NCI-H2029 (cell line): ENCODE results near the gene YPEL2.
"Not testable (repeated sequence)": the region's sequence is repeated elsewhere in the genome, so short reads cannot be mapped to it uniquely, and the experiment has no call there.

Experiments
- DNase-seq: peaks from one replicate; lab custom pipeline; 2025; lab: John Stamatoyannopoulos, UW

Gene YPEL2

DNA sequence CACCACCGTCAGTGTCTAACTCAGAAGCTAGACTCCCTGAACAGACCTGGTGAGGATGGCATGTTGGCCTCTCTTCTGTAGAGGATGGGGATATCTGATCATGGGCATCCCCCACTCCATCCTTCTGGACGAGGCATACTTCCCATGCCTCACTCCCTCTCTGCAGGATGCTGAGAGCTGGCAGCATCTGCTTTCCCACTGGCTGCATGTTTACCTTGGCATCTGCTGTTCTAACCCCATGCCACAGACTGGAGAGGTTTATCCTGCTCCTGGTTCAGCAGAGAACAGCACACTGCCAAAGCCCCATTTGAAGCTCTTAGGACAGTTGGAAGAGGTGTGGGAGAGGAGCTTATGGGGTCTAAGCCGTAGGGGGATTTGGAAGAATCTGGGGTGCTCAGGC, 46.0 kb downstream of the YPEL2 start:
- DNase-seq: peak; percentile 76

GRCh38 chr17:59378675-59379074, 47.2 kb downstream of the YPEL2 start:
- DNase-seq: no peak

GRCh38 chr17:59380474-59380873, 49.0 kb downstream of the YPEL2 start:
- DNase-seq: no peak

- DNase-seq: peak; percentile 91
These were observed 50.5 kb downstream of the YPEL2 start for GRCh38 chr17:59381716-59382570.

GRCh38 chr17:59383893-59384292, 52.4 kb downstream of the YPEL2 start:
- no peak for DNase-seq

- no peak for DNase-seq
These were observed 56.1 kb downstream of the YPEL2 start for GRCh38 chr17:59387351-59388068.

DNA sequence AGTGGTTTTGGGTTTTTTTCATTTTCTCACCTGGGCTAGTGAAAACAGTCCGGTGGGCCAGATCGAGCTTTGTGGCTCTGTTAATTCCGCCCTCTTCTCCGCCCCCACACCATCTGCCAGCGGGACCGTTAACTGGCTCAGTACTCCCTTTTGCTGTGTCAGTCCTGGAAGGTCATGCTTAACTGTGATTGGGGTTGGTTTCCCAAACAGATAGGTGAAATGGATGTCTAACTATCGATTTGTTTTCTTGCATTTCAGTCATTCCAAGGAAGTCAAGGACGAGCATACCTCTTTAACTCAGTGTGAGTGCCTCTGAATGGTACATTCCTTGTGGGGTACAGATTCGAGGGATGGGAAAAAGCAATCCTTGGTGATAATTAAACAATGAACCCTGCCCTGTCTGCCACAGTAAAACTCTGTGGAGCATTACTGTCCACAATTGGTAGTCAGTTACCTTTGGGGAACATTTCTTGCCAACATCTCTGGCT, 56.7 kb downstream of the YPEL2 start:
- no peak for DNase-seq

- no peak for DNase-seq
These were observed 57.6 kb downstream of the YPEL2 start for GRCh38 chr17:59389066-59389465.

DNA sequence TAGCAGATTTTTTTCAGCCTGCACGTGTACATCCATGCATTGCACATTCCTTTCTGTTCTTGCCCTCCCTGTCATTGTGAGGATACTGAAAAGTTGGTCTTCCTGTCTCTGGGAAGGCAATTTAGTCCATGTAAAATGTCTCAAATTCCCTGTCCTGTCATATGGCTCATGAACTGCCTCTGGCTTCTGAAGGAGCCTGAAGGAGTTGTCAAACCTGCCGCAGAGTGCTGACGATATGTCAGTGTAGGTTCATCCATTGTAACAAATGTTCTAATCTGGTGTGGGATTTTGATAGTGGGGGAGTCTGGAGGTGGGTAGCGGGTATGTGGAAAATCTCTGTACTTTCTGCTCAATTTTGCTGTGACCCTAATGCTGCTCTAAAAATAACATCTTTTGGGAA, 59.6 kb downstream of the YPEL2 start:
- no peak for DNase-seq

DNA sequence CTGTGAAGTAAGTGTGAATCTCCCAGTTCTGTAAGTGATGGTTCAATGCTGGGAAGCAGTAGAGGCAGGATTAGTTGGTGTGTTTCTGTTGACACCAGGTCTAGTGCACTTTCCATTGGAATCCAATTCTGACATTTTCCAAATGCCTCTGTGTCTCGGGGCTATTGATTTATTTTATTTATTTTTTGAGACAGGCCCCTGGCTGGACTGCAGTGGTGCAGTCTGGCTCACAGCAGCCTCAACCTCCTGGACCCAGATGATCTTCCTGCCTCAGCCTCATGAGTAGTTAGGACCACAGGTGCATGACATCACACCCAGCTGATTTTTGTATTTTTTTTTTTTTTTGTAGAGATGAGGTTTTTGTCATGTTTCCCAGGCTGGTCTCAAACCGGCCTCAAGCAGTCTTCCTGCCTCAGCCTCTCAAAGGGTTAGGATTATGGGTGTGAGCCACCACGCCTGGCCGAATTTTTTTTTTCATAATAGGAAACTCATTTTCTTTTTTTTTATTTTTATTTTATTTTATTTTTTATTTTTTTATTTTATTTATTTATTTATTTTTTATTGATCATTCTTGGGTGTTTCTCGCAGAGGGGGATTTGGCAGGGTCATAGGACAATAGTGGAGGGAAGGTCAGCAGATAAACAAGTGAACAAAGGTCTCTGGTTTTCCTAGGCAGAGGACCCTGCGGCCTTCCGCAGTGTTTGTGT, 61.7 kb downstream of the YPEL2 start:
- DNase-seq: no peak

- DNase-seq: not testable (repeated sequence)
These were observed 62.4 kb downstream of the YPEL2 start for GRCh38 chr17:59393742-59394410.

DNA sequence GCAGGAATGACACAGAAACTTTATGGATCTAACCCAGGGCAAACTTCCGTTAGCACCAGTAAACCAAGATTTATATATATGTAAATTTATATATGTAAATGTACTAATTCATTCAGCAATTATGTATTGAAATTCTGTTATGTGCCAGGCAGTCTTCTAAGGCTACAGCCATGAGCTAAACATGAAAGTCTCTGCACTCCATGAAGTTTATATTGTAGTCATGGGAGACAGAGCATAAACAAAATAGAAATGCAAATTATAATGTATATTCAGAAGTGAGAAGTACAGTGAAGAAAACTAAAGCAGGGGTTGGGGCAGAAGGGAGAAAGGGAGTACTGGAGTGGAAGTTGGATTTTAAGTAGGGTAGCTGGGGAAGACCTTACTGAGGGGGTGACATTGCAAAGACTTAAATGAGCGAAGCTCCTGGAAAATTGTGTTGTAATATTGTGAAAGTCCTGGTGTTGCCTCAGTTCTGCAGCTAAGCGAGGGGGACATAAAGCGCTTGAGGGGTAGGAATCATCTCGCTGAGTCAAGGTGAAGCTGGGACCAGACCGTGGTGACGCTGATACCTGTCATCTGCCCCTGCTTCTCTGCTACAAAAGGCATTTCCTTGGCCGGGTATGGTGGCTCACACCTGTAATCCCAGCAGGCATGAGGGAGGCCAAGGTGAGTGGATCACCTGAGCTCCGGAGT, 64.8 kb downstream of the YPEL2 start:
- DNase-seq: no peak

DNA sequence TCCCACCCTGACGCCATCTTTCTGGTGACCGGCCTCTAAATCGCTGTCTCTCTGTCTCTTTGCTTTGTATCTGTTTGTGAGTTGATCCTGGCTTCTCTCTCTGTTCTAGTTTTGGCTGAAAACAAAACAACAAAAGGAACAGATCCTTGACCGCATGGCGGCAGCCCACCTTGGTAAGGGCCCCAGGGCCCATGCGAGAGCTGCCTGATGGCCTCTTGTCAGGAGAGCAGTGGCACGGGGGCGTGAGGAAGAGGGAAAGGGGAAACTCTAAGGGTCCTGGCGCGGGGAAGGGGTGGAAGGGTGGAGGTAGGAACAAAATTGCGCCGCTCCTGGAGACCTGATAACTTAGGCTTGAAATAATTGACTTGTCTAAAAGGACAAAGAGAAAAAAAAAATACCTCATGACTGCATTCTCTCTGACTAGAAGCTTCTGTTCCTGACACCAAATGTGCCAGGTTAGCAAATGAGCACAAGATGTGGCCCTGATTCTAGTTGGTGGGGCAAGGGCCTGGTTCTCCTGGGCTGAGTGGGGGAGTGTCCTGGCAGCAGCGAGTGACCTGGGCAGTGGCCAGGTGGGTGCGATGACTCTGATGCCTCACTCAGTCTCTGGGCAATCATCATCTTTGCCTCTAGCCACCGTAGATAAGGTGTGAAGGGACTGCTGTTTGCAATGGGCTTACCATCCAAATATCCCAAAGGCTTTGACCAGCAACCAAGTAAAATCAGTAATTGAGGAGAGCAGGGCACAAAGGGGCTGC, 66.0 kb downstream of the YPEL2 start:
- DNase-seq: no peak

DNA sequence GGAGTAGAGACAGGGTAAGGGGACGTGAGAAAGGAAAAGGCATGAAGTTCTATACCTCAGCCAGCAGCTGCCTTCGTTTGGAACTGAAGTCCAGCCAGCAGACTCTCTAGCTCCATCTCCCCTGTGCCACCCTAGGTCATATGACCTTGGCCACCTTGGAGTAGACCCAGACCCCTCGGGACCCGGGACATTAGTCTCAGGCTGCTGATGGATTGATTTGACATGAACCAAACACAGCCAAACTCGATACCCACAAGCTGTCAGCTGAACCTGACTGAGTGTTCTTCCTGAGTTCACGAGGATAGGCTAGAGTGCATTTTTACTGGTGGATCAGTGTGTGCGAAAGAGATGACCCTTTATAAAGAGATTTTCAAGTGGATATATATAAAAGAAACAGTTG, 68.5 kb downstream of the YPEL2 start:
- no peak for DNase-seq

- DNase-seq: no peak
These were observed 69.4 kb downstream of the YPEL2 start for GRCh38 chr17:59400858-59401257.

- DNase-seq: no peak
These were observed 69.8 kb downstream of the YPEL2 start for GRCh38 chr17:59401274-59401673.

GRCh38 chr17:59401725-59402124, 70.3 kb downstream of the YPEL2 start:
- DNase-seq: no peak

DNA sequence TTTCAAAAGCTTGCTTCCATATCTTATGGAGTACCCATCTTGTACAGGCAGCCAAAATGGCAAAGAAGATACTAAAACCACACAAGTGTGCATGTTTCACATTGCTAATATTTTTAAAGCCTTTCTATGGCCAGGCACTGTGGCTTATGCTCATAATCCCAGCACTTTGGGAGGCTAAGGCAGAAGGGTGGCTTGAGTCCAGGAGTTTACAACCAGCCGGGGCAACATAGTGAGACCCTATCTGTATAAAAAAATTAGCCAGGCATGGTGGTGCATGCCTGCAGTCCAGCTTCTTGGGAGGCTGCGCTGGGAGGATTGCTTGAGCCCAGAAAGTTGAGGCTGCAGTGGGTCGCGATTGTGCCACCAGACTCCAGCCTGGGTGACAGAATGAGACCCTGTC, 71.3 kb downstream of the YPEL2 start:
- DNase-seq: no peak

DNA sequence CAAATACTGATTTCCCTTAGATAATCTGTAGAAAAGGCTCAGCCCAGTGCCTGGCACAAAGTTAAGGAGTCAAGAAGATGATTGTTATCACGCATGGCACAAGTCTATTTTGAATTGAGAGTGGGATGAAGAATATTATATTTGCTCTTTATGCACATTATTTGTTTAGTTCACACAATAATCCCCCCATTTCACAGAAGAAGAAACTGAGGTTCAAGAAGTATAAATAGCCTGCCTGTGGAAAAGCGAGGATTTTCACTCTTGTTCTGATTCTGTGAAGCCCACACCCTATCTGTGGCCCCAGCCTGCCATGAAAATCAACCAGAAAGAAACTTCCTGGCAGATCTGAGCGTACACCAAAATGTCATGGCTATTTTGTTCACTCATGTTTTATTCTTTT, 73.0 kb downstream of the YPEL2 start:
- DNase-seq: no peak

GRCh38 chr17:59405944-59406705, 74.7 kb downstream of the YPEL2 start:
- DNase-seq: no peak
